Osteoblast (primary cell): ENCODE measurements around the gene STEAP3. TPM values are rescaled to one million over a fixed set of nuclear protein-coding genes. Genes with fewer than 3 reads are reported as not detected.
A peak's percentile ranks its signal among the peaks of the same experiment; 100 is the strongest.

Experiments
- DNase-seq: peaks from one replicate; pipeline ENCODE4 v3.0.0; 2011; ENCODE audit warnings: low spot score, mixed read lengths; ENCODE audit not compliant: insufficient read length; ENCODE audit errors: missing footprints
- H2AFZ ChIP-seq: 2 replicates; pipeline ENCODE4 v1.6.0; 2011; ENCODE audit warnings: mild to moderate bottlenecking, low read length
- H3K27ac ChIP-seq: 2 replicates; pipeline ENCODE4 v1.5.1; 2011; ENCODE audit warnings: mild to moderate bottlenecking, low read depth, low read length, moderate library complexity
- H3K27me3 ChIP-seq: 2 replicates; pipeline ENCODE4 v1.6.0; 2012; ENCODE audit warnings: mild to moderate bottlenecking, control low read depth, inconsistent platforms, low read length, moderate library complexity; ENCODE audit not compliant: insufficient read depth
- H3K36me3 ChIP-seq: 2 replicates; pipeline ENCODE4 v1.5.1; 2011; ENCODE audit warnings: mild to moderate bottlenecking, low read length, control low read depth, moderate library complexity; ENCODE audit not compliant: insufficient read depth
- H3K4me1 ChIP-seq: 2 replicates; pipeline ENCODE4 v1.5.1; 2011; ENCODE audit warnings: mild to moderate bottlenecking, low read length, control low read depth, moderate library complexity; ENCODE audit not compliant: insufficient read depth
- H3K4me2 ChIP-seq: 2 replicates; pipeline ENCODE4 v1.6.0; 2011; ENCODE audit warnings: mild to moderate bottlenecking, low read length; ENCODE audit not compliant: insufficient read depth
- H3K4me3 ChIP-seq: fragments of 200-600 bp; sonication (generic); 3 replicates; pipeline ENCODE4 v1.5.1; 2012; ENCODE audit warnings: mild to moderate bottlenecking, low read length, inconsistent platforms; ENCODE audit not compliant: insufficient read depth
- H3K79me2 ChIP-seq: 2 replicates; pipeline ENCODE4 v1.6.0; 2012; ENCODE audit warnings: mild to moderate bottlenecking, low read length, control low read depth, inconsistent platforms; ENCODE audit not compliant: insufficient read depth
- H3K9me3 ChIP-seq: 2 replicates; pipeline ENCODE4 v1.5.1; 2011; ENCODE audit warnings: low read depth, low read length, control low read depth
- H4K20me1 ChIP-seq: 2 replicates; pipeline ENCODE4 v1.6.0; 2012; ENCODE audit warnings: mild to moderate bottlenecking, low read length, control low read depth; ENCODE audit not compliant: insufficient read depth
- total RNA-seq: library from RNA; depleted of rRNA; stranded (reverse); fragments of >200 nt; gene quantifications from 2 replicates; pipeline ENCODE4 v1.2.3, GENCODE V29; 2012
- TF ChIP-seq, protein P1 (sequence below): IDR thresholded peaks from 2 replicates; pipeline ENCODE4 v1.5.1; 2011; ENCODE audit warnings: mild to moderate bottlenecking, low read depth, low read length, moderate library complexity; ENCODE audit errors: extremely low read depth

Gene STEAP3
- total RNA-seq, 1 donor: 40.9 TPM

DNA sequence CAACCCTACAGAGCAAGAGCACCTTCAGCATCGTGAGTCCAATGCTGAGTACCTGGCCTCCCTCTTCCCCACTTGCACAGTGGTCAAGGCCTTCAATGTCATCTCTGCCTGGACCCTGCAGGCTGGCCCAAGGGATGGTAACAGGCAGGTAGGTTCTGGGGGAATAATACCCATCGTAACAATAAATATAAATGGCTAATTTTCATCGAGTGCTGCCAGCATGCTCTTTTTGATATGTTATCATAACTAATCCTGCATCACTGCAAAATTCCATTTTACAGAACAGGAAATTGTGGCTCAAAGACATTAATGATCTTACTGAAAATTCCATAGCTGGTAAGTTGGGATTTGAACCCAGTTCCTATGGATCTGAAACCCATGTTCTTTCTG, 22.2 kb downstream of the STEAP3 start:
- Histone ChIP-seq H4K20me1 (no peaks in the 10 kb centered on the region), H3K4me3 (no peak overlapping the region), H3K79me2 (peaks cover 2% of the 10 kb centered on the region), H3K27me3 (no peaks in the 10 kb centered on the region), H3K4me2 (no peak overlapping the region), H3K36me3 (peaks cover 6% of the 10 kb centered on the region), H2AFZ (no peak overlapping the region), H3K9me3 (no peaks in the 10 kb centered on the region), H3K4me1 (peaks cover 29% of the 10 kb centered on the region), H3K27ac (no peak overlapping the region)
- DNase-seq: no peak
- TF ChIP-seq, protein P1, sequence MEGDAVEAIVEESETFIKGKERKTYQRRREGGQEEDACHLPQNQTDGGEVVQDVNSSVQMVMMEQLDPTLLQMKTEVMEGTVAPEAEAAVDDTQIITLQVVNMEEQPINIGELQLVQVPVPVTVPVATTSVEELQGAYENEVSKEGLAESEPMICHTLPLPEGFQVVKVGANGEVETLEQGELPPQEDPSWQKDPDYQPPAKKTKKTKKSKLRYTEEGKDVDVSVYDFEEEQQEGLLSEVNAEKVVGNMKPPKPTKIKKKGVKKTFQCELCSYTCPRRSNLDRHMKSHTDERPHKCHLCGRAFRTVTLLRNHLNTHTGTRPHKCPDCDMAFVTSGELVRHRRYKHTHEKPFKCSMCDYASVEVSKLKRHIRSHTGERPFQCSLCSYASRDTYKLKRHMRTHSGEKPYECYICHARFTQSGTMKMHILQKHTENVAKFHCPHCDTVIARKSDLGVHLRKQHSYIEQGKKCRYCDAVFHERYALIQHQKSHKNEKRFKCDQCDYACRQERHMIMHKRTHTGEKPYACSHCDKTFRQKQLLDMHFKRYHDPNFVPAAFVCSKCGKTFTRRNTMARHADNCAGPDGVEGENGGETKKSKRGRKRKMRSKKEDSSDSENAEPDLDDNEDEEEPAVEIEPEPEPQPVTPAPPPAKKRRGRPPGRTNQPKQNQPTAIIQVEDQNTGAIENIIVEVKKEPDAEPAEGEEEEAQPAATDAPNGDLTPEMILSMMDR: no peak

DNA sequence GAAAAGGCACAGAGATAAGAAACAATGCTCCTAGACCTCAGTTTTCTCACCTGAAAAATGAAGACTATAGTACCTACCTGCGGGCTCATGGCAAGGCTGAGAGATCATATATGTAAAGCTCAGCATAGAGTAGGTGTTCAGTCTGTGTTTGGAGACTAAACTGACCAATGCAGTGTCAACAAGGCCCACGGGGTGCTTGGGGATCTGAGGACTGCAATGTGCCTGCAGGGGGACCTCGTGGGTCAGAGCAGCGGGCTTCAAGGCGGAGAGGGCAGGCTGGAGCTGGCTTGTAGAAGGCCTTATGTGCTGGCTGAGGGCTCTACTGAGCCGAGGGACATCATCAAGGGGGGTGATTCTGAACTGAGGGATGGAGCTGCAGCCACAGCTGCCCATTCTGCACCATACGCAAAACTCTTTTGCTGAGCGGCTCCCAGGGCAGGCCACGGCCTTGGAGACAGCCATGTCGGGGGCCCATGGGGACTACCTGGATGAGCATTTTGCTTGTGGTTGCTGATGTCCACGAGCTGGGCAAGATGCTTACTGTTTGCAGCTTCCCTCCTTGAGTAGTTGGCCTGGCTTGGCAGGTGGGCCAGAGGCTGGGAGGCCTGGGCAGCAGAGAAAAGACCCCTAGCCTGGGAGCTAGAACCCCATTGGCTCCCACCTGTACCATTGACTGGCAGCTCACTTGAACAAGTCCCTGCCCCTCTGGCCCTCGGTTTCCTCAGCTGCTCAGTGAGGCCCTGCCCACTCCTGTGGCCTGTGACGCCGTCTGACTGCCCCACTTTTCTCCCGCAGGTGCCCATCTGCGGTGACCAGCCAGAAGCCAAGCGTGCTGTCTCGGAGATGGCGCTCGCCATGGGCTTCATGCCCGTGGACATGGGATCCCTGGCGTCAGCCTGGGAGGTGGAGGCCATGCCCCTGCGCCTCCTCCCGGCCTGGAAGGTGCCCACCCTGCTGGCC, 23.5 kb downstream of the STEAP3 start:
- Histone ChIP-seq H3K4me1 (peaks cover 36% of the 10 kb centered on the region), H3K4me2 (no peak overlapping the region), H3K36me3 (peaks cover 6% of the 10 kb centered on the region), H2AFZ (no peak overlapping the region), H3K79me2 (peaks cover 2% of the 10 kb centered on the region), H3K4me3 (no peak overlapping the region), H3K27me3 (no peaks in the 10 kb centered on the region), H3K9me3 (no peaks in the 10 kb centered on the region), H3K27ac (no peak overlapping the region), H4K20me1 (no peaks in the 10 kb centered on the region)
- DNase-seq: peak; percentile 55
- TF ChIP-seq, protein P1: no peak

DNA sequence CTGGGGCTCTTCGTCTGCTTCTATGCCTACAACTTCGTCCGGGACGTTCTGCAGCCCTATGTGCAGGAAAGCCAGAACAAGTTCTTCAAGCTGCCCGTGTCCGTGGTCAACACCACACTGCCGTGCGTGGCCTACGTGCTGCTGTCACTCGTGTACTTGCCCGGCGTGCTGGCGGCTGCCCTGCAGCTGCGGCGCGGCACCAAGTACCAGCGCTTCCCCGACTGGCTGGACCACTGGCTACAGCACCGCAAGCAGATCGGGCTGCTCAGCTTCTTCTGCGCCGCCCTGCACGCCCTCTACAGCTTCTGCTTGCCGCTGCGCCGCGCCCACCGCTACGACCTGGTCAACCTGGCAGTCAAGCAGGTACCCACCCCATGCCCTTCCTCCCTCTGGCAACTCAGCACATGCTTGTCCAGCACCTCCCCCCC, 24.2 kb downstream of the STEAP3 start:
- Histone ChIP-seq H3K27ac (no peak overlapping the region), H3K27me3 (no peaks in the 10 kb centered on the region), H2AFZ (no peak overlapping the region), H3K4me3 (no peak overlapping the region), H3K4me2 (peak overlapping the region; percentile 53), H3K4me1 (peaks cover 43% of the 10 kb centered on the region), H3K36me3 (peaks cover 6% of the 10 kb centered on the region), H3K79me2 (peaks cover 2% of the 10 kb centered on the region), H3K9me3 (no peaks in the 10 kb centered on the region), H4K20me1 (no peaks in the 10 kb centered on the region)
- TF ChIP-seq, protein P1: no peak
- DNase-seq: no peak

DNA sequence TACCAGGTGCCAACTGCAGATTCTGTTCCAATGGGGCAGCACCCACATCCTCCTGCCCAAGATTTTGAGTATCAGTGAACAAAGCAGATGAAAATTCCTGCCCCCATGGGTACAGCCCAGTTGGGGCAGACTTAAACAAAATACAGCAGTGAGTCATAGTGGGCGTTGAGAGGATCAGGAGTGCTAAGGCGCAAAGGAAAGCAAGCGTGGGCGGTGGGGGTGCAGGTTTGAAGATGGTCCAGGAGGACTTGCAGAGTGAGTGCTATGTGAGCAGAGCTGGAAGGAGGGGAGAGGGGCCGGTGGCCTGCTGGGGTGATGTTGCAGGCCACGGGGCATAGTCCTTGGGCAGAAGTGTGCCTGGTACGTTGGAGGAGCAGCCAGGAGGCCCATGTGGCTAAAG, 24.7 kb downstream of the STEAP3 start:
- Histone ChIP-seq H3K79me2 (peaks cover 2% of the 10 kb centered on the region), H3K36me3 (peaks cover 6% of the 10 kb centered on the region), H3K4me1 (peaks cover 47% of the 10 kb centered on the region), H2AFZ (no peak overlapping the region), H4K20me1 (no peaks in the 10 kb centered on the region), H3K27me3 (no peaks in the 10 kb centered on the region), H3K27ac (peak overlapping the region; percentile 36), H3K9me3 (no peaks in the 10 kb centered on the region), H3K4me2 (peak overlapping the region; percentile 53), H3K4me3 (peak overlapping the region; percentile 36)
- DNase-seq: peak; percentile 97
- TF ChIP-seq, protein P1: no peak
